ENCODE results near the gene TIMM9. TPM values are rescaled to one million over a fixed set of nuclear protein-coding genes. Genes with fewer than 3 reads are reported as not detected.

Gene TIMM9
- total RNA-seq, 1 experiment from 2014 or later, result 44.5 TPM

DNA sequence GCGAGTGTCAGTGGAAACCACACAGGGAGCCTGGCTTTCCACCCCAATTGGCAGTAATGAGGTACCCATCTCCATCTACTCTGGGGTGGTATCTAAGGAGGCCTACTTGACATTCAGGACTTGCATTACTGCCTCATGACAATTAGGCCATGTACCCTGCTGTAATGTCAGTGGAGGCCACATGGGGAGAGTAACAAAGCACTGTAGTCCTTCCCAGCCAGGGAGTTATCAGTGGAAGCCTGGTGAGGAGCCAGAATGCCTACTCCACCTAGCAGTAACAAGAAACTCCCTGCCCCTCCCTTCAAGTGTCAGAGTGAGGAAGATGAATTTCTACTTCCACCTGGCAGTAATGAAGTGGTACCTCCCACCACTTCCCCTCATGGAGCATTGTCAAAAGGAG lies 12.5 kb downstream of the TIMM9 start:
- Mint-ChIP-seq H3K27me3 (ENCODE audit: unreplicated experiment) (no peaks in the 10 kb centered on the region), H3K4me1 (ENCODE audit: low read depth, unreplicated experiment) (no peaks in the 10 kb centered on the region), H3K27ac (ENCODE audit: unreplicated experiment) (no peak overlapping the region), H3K9me3 (ENCODE audit: low read depth, unreplicated experiment) (no peaks in the 10 kb centered on the region), H3K36me3 (ENCODE audit: insufficient read depth, unreplicated experiment) (peaks cover 15% of the 10 kb centered on the region), H3K4me3 (ENCODE audit: low read depth, unreplicated experiment) (no peak overlapping the region)
- intact Hi-C loops (cut with micrococcal nuclease; ENCODE audit: unreplicated experiment), result no loop called here
- TF ChIP-seq, protein P1, sequence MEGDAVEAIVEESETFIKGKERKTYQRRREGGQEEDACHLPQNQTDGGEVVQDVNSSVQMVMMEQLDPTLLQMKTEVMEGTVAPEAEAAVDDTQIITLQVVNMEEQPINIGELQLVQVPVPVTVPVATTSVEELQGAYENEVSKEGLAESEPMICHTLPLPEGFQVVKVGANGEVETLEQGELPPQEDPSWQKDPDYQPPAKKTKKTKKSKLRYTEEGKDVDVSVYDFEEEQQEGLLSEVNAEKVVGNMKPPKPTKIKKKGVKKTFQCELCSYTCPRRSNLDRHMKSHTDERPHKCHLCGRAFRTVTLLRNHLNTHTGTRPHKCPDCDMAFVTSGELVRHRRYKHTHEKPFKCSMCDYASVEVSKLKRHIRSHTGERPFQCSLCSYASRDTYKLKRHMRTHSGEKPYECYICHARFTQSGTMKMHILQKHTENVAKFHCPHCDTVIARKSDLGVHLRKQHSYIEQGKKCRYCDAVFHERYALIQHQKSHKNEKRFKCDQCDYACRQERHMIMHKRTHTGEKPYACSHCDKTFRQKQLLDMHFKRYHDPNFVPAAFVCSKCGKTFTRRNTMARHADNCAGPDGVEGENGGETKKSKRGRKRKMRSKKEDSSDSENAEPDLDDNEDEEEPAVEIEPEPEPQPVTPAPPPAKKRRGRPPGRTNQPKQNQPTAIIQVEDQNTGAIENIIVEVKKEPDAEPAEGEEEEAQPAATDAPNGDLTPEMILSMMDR (IDR thresholded peaks at IDR 0.05; ENCODE audit: unreplicated experiment), result no peak
- no TSS peak for BruUV-seq (replicated peaks)
- DNase-seq, result no peak
- CTCF ChIA-PET, result no interaction called here

DNA sequence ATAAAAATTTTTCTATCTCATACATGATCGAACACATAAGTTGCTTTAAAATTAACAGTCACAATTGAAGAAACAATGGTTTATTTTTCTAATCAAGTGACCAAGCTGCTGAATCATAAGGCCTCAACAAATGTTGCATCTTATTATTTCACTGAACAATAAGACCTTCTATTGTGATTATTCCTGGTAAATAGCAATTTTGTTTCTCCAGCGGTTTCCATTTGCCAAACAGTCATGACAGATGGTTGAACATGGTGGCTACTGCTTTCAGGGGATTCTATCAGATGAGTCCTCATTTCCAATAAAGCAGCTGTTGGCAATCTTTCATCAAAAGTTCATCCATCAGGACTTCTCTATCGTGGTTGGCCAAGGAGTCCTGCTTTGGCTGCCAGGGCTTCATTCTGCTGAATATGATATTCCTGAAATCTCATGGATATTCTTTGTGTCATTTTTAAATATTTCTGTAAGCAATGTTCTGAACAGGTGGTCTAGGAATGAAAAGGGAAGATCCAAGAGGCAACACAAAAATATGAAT lies 18.6 kb downstream of the TIMM9 start:
- H3K27me3 Mint-ChIP-seq (ENCODE audit: unreplicated experiment), result no peaks in the 10 kb centered on the region
- no peaks in the 10 kb centered on the region for H3K4me1 Mint-ChIP-seq (ENCODE audit: low read depth, unreplicated experiment)
- no peak overlapping the region for H3K4me3 Mint-ChIP-seq (ENCODE audit: low read depth, unreplicated experiment)
- intact Hi-C loops (cut with micrococcal nuclease; ENCODE audit: unreplicated experiment), result no loop called here
- TF ChIP-seq, protein P1 (IDR thresholded peaks at IDR 0.05; ENCODE audit: unreplicated experiment), result no peak
- no peaks in the 10 kb centered on the region for H3K9me3 Mint-ChIP-seq (ENCODE audit: low read depth, unreplicated experiment)
- no peak overlapping the region for H3K27ac Mint-ChIP-seq (ENCODE audit: unreplicated experiment)
- no peak for DNase-seq
- H3K36me3 Mint-ChIP-seq (ENCODE audit: insufficient read depth, unreplicated experiment), result no peaks in the 10 kb centered on the region
- CTCF ChIA-PET, result no interaction called here
- no TSS peak for BruUV-seq (replicated peaks)

DNA sequence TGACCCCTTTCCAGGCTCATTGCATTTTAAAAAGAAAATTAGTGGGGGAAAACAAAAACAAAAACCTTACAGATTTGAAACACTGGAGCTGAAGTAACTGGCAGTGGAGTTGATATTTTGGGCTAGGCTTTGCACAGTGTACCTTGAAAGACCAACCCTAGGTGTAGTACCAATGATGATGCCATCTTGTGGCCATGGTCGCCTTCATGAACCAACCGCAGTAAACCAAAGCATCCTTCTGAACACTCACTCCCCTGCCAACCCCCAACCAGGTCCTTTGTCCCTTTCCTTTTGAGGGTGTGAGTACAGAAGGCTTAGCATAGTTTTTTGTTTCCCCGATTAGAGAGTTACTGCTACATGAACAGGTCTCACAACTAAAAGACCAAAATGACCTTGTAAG lies 25.7 kb downstream of the TIMM9 start:
- Mint-ChIP-seq H3K27me3 (ENCODE audit: unreplicated experiment) (no peaks in the 10 kb centered on the region), H3K4me1 (ENCODE audit: low read depth, unreplicated experiment) (no peaks in the 10 kb centered on the region), H3K4me3 (ENCODE audit: low read depth, unreplicated experiment) (no peak overlapping the region), H3K27ac (ENCODE audit: unreplicated experiment) (no peak overlapping the region), H3K36me3 (ENCODE audit: insufficient read depth, unreplicated experiment) (peaks cover 3% of the 10 kb centered on the region), H3K9me3 (ENCODE audit: low read depth, unreplicated experiment) (no peaks in the 10 kb centered on the region)
- intact Hi-C loops (cut with micrococcal nuclease; ENCODE audit: unreplicated experiment), result no loop called here
- no TSS peak for BruUV-seq (replicated peaks)
- TF ChIP-seq, protein P1 (IDR thresholded peaks at IDR 0.05; ENCODE audit: unreplicated experiment), result no peak
- no peak for DNase-seq
- CTCF ChIA-PET, result no interaction called here

DNA sequence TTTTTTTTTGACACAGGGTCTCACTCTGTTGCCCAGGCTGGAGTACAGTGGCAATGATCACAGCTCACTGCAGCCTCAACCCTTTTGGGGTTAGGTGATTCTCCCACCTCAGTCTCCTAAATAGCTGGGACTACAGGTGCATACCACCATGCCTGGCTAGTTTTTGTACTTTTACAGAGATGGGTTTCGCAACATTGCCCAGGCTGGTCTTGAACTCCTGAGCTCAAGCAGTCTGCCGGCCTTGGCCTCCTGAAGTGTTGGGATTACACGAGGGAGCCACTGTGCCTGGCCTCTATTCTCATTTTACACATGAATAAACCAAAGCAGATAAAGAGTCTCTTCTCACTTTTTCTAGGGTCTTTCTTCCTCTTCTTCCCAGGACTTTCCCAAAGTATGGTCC lies 28.4 kb downstream of the TIMM9 start:
- Mint-ChIP-seq H3K36me3 (ENCODE audit: insufficient read depth, unreplicated experiment) (peaks cover 16% of the 10 kb centered on the region), H3K27ac (ENCODE audit: unreplicated experiment) (no peak overlapping the region), H3K9me3 (ENCODE audit: low read depth, unreplicated experiment) (no peaks in the 10 kb centered on the region), H3K4me1 (ENCODE audit: low read depth, unreplicated experiment) (peaks cover 7% of the 10 kb centered on the region), H3K27me3 (ENCODE audit: unreplicated experiment) (no peaks in the 10 kb centered on the region), H3K4me3 (ENCODE audit: low read depth, unreplicated experiment) (no peak overlapping the region)
- intact Hi-C loops (cut with micrococcal nuclease; ENCODE audit: unreplicated experiment), result loop anchor here (5.0 kb wide), 1 partner anchor 292 kb away; no protein-coding TSS in a partner anchor
- no peak for DNase-seq
- BruUV-seq (replicated peaks), result no TSS peak
- TF ChIP-seq, protein P1 (IDR thresholded peaks at IDR 0.05; ENCODE audit: unreplicated experiment), result no peak
- CTCF ChIA-PET, result no interaction called here
